GM18951 (cell line): Measurements from ENCODE around the gene CGB3.

Experiments used
- POLR2A ChIP-seq: IDR thresholded peaks from 4 replicates; pipeline ENCODE4 v1.6.1; 2011; ENCODE audit warnings: mild to moderate bottlenecking; ENCODE audit not compliant: insufficient read length, insufficient read depth; ENCODE audit errors: extremely low read depth
- in situ Hi-C: fragments of 300-500 bp; cut with MboI; formaldehyde crosslinking; loops from one replicate; pipeline ENCODE4 v1.12.0; 2022; ENCODE audit warnings: low sequenced_read_pairs, mixed read lengths, inconsistent platforms; ENCODE audit not compliant: unreplicated experiment

The CGB3 gene

DNA sequence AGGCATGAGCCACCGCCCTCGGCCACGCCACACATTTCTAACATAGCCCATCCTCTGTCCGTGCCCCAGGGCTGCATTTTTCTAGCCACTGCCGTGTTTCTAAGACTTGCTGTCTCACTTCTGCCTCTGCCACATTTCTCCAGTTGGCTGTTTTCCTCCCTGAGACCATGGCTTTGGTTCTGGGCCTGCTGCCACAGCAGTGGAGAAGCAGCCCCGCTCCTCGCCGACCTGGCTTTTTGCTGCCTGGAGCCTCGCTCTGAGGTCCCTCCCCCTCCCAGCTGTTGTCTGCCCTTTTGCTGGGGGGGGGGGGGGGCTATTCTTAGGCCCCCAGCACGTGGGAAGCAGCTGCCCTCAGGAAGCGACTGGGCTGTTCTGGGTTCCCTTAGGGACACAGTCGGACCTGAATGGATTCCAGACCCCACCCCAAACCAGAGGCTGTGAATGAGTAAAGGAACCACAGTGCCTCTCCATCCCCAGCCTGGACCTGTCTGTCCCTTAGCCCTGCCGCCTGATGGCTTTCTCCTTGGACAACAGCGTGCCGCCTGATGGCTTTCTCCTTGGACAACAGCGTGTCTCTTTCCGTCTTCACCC is 34.3 kb downstream of the CGB3 start:
- no peak for TF ChIP-seq POLR2A
- in situ Hi-C loops: loop anchor here (10.0 kb wide), 1 partner anchor 335 kb away; no protein-coding TSS in a partner anchor

DNA sequence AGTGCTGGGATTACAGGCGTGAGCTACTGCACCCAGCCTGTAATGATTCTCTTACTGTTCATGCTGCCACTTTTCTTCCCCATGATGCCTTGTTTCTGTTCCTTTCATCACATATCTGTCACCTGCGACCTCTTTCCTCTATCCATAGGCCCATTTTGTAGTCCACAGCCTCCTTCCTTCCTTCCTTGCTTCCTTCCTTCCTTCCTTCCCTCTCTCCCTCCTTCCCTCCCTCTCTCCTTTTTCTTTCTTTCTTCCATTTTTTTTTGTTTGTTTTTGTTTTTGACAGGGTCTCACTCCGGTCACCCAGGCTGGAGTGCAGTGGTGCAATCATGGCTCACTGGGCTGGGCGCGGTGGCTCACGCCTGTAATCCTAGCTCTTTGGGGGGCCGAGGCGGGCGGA is 35.3 kb downstream of the CGB3 start:
- in situ Hi-C loops: loop anchor here (10.0 kb wide), 1 partner anchor 334 kb away; no protein-coding TSS in a partner anchor
- no peak for TF ChIP-seq POLR2A

DNA sequence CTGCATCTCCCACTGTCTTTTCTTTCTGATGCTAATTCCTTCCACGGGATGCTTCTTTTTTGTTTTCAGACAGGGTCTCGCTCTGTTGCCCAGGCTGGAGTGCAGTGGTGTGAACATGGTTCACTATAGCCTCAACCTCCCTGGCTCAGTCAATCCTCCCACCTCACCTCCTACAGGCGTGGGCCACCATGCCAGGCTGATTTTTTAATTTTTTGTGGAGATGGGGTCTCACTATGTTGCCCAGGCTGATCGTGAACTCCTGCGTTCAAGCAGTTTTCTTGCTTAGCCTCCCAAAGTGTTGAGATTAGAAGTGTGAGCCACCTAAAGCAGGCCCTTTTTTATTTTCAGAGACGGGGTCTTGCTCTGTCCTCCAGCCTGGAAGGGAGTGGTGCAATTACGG is 35.8 kb downstream of the CGB3 start:
- in situ Hi-C loops: loop anchor here (10.0 kb wide), 1 partner anchor 333 kb away; no protein-coding TSS in a partner anchor
- TF ChIP-seq POLR2A: no peak

DNA sequence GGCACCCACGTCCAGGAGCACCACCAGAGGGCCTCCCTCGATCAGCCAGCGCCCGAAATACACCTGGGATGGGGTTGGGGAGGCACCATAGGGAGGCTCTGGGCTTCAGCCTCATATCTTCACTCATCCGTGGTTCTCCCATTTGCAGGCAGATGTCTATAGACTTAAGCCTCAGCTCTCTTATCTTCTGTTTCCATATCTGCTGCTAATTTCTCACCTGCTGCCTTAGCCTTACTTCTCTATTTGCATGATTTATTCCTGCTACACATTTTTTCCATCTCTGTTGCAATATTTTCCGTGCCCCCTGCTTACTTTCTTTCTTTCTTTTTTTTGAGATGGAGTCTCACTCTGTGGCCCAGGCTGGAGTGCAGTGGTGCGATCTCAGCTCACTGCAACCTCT is 36.8 kb downstream of the CGB3 start:
- TF ChIP-seq POLR2A: no peak
- in situ Hi-C loops: loop anchor here (10.0 kb wide), 1 partner anchor 333 kb away; no protein-coding TSS in a partner anchor

DNA sequence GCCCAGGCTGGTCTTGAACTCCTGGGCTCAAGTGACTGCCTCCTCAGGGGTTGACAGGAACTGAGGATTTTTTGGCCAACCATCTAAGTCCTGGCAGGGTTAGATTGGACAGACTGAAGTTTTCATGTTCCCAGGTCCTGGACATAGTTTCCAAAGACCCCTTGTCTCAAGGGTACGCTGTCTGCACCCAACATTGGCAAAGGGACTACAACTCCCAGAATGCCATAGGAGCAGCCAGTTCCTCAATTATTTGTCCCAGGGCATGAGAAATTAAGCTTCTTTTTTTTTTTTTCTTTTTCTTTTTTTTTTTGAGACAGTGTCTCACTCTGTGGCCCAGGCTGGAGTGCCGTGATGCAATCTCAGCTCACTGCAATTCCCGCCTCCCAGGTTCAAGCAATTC is 37.9 kb downstream of the CGB3 start:
- in situ Hi-C loops: loop anchor here (10.0 kb wide), 1 partner anchor 331 kb away; no protein-coding TSS in a partner anchor
- no peak for TF ChIP-seq POLR2A

DNA sequence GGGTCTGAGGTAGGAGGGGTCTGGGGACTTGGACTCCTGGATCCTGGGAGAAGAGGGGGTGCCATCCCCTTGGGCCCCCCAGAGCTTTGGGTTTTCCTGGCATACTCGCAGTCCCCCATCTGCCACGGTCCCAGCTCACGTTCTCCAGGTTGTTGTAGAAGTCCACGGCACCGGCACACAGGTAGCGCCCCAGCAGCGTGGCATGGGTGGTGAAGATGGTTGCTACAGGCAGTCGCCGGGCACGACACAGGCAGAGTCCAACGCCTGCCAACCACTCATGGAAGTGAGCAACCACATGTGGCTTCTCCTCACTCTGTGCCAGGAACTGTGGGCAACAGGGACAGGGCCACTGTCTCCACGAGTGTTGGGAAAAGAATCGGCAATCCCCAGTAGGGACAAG is 38.4 kb downstream of the CGB3 start:
- no peak for TF ChIP-seq POLR2A
- in situ Hi-C loops: loop anchor here (10.0 kb wide), 1 partner anchor 331 kb away; no protein-coding TSS in a partner anchor

DNA sequence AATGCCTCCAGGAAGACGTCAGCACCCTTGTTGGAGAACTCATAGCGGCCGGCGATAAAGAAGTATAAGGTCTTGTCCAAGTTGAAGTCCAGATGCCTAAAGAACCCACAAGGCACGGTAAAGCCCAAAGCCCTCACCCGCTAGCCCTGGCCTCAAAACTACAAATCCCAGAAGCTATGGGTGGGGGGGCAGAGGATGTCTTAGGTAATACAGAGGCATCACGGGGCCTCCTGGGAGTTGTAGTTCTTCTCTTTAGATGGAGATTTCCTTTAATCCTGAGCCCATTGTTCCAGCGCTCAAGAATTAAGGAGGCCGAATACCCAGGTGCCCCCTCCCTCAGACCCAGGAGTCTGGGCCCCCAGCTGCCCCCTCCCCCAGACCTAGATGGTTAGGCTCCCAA is 41.9 kb downstream of the CGB3 start:
- no peak for TF ChIP-seq POLR2A
- in situ Hi-C loops: loop anchor here (10.0 kb wide), 1 partner anchor 327 kb away; no protein-coding TSS in a partner anchor

DNA sequence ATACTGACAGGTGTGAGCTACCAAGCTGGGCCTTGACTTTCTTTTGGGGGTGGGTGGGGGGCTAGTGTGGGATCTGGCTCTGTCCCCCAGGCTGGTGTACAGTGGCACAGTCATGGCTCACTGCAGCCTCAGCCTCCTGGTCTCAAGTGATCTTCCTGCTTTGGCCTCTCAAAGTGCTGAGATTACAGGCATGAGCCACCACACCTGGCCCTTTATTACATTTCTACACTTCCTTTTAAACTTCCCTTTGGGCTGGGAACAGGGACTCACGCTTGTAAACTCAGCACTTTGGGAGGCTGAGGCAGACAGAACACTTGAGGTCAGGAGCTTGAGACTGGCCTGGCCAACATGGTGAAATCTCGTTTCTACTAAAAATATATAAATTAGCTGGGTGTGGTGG is 47.1 kb downstream of the CGB3 start:
- in situ Hi-C loops: no loop called here
- TF ChIP-seq POLR2A: no peak

DNA sequence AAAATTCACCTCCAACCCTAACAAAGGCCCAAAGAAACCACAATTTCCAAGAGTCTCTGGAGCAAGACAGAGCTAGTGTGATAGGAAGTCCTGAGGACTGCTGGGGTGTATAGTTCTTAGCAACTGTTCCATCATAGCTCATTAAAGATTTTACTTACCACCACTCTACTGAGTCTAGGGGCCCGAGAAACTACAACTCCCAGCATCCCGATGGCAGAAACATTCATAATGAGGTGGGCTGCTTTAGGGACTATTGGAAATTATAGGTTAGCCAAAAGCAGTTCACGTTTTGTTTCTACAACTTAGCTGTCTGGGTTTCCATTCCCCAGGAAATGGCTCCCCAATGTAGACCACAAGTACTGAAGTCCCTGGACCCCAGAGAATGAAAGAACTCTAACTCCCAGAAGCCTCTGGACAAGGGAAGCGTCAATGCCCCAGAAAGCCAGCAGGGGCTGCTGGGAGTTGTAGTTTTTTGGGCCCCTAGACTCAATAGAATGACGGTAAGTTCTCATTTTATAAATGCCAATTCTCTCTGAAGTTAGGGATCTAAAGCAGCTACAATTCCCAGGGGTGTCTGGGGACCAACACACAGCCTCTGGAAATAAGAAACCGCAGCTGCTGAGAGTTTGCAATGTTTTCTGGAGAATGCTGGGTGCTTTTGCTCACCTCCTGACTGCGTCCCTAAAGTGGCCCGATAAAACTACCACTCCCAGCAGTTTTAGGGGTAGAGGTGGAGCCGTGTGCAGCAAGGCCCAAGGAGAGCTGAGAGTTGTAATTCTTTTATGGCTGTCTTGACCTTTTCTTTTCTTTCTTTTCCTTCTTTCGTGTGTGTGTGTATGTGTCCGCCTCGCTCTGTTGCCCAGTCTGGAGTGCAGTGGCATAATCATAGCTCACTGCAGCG is 47.9 kb downstream of the CGB3 start:
- in situ Hi-C loops: no loop called here

More for the DNA sequence above, 47.9 kb downstream of the CGB3 start:
- no peak for TF ChIP-seq POLR2A
